G401 (cell line): ENCODE results near the gene HEXD. TPM values are rescaled to one million over a fixed set of nuclear protein-coding genes. Genes with fewer than 3 reads are reported as not detected.

Experiments used
- DNase-seq: peaks from one replicate; pipeline ENCODE4 v3.0.0-alpha.2; 2015; ENCODE audit warnings: low spot score
- in situ Hi-C: cut with HindIII; loops from 2 replicates; pipeline ENCODE4 v1.10.0; 2016; ENCODE audit warnings: low sequenced_read_pairs, mixed read lengths
- total RNA-seq: library from RNA; depleted of rRNA; stranded (reverse); fragments of >200 nt; shearing (Covaris generic); gene quantifications from 2 replicates; pipeline ENCODE4 v1.2.3, GENCODE V29; 2014

HEXD gene
- total RNA-seq, 1 experiment from 2014 or later = 27.4 TPM

DNA sequence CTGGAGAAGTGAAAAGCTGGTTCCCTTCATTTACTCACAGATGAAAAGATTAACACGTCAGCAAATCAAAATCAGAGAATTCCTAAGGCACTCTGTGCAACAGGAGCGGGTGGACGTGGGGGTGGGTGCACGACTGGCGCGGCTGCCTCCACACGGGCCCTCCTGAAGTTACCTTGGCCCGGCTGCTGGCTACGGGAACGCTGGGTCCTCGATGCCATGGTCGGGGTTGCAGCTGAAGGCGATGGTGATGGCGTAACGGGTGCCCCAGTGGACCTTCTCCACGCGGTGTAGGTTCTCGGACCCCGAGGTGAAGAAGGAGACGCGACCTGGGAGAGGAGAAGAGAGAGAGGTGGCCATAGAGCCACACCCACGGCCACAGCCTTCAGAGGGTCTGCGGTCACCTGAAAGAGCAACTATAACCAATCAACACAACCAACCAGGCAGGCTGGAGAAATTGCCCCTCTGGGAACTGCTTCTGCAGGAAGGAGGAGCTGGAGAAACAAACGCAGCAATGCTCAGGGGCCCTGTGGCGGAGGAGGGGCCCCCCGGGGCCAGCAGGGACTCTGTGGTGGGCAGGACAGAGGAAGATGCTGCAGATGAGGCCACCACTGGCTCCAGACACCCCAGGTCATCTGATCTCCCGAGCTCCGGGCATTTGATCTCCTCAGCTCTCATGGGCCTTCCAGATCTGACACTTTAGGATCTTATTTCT lies 25.8 kb upstream of the HEXD start:
- DNase-seq = no peak
- in situ Hi-C loops = no loop called here

DNA sequence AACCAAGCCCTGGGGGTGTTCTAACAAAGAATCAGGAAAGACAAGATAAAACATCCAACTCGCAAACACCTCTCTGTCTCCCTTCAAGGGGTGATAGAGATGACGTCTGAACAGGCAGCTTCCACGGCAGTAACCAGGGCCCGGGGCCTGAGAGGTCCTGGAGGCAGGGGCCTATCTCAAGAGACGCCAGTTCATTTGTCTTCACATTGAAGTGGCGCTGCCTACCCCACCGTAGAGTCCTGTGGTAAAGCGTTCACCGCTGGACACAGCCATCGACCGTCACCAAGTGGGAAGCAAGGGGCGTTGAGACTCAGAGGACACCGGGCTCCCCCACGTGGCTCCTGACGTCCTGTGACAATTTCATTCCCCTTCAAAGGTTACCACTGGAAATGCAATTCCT lies 25.2 kb upstream of the HEXD start:
- in situ Hi-C loops = no loop called here
- DNase-seq = no peak

DNA sequence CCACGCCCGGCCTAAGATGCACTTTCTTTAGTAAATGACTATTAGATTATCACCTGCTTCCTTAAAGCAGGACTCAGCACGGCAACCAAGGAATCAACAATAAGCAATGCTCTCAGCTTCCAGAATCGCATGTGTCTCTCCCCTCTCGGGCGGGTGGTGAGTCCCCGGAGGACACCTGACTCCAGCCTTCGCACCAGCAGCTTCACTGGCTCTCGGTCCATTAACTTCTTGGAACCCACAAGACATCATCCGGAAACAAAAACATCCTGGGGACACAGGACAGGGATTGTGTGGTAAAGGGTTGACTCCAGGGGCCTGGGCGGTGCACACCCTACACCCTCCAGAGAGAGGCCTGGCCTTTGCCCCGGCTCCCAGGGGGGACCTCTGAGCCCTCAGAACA lies 23.9 kb upstream of the HEXD start:
- in situ Hi-C loops = no loop called here
- no peak for DNase-seq

DNA sequence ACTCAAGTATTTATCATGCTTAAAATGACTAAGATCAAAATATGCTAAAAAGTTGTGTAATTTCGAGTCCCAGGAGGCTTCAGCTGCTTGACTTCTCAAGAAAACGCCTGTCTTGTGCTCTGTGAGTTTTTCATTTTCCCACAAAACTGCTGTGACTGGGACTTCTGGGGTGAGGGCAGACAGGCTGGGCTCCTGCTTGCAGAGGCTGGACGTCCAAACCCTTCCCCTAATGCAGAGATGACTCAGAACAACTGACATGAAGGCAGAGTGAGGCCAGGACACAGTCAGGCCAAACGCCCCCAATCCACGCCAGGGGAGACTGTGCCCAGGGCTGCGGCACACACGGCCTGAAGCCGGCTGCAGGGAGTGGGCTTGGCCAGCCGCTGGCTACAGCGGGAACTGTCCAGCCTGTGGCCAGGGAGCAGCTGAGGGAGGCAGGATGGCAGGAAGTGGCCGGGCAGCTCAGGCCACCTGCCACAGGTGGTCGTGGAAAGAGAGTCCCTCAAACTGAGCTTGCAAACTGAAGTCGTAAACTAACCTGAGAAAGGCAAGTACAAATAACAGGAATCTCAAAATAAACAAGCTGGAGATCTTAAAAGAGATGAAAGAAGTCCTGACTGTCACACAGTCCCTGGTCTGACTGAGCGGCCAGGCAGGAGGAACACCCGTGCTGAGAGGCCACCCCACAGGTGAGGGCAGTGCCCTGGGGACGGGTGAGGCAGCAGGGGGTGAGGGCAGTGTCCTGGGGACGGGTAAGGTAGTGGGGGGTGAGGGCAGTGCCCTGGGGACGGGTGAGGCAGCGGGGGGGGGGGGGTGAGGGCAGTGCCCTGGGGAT lies 21.3 kb upstream of the HEXD start:
- DNase-seq = no peak
- in situ Hi-C loops = no loop called here

DNA sequence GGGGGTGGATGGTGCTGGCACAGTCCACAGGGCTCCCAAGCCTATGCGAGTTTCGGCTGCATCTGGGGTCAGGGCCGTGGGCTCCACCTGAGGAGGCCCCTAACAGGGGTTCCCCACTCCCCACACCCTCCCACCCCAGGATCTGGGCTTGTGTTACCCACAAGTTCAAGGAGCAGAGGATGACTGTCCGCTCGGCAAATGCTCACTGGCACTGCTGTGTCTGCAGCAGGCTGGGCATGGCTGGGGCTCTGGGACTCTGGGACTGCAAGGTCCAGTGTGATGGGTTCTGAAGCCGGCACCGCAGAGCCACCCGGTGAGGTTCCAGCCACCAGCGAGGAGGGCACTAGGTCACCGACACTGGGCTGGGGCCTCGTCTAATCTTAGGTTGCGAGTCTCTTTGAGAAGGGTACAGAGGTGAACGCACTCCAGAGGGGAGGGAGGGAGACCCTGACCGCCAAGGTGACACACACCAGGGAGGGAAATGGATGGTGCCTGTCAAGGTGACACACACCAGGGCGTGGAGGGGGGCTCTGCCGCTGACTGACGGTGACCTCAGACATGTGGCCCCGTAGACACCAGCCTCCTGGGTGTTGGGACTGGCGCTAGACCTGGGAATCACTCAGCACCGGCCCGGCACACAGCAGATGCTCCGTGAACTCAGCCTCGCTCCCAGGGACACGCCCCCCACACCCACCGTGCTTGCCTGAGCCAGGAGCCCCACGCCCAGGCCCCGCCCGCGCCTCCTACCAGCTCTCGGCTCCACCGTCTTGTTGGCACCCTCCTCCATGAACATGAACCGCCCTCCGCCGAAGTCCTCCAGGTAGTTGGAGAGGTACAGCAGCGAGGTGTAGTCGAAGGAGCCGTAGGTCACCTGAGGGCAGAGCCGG lies 20.5 kb upstream of the HEXD start:
- DNase-seq = no peak
- in situ Hi-C loops = no loop called here

DNA sequence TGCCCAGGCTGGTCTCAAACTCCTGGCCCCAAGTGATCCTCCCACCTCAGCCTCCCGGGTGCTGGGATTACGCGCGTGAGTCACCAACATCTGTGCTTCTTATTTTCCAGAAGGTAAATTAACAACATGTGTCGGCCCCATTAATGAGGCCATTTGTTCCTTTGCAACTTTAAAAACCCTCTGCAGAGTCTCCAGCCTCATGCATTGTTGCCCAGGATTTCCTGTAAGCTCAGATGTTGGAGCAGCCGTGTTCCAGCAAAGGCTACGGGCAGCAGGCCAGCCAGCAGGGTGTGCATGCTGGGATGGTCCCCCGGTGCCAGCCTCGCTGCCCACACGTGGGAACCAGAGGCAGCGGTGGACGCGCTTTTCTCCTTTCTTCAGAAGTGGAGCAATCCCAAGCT lies 19.1 kb upstream of the HEXD start:
- in situ Hi-C loops = no loop called here
- peak; percentile 18 for DNase-seq

DNA sequence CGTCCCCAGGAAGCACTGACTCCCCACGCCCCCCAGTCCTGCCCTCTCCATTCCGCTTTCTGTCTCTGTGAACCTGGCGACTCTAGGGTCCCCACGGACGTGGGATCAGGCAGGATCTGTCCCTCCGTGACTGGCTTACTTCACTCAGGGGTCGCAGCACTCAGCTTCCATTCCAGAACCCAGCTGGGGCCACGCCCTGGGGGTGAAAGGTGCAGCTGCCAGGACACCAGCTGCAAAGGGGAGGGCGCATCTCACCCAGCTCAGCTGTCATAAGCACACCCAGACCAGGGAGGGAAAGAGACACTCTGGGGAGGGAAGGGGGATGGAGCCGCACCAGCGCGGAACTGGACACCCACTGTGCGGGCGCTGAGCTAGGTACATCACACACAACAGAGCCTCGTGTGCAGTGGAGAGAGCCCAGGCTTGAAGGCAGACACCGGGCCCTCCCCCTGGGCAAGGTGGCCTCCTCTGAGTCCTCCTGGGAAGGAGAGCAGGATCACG lies 18.5 kb upstream of the HEXD start:
- in situ Hi-C loops = no loop called here
- DNase-seq = no peak

DNA sequence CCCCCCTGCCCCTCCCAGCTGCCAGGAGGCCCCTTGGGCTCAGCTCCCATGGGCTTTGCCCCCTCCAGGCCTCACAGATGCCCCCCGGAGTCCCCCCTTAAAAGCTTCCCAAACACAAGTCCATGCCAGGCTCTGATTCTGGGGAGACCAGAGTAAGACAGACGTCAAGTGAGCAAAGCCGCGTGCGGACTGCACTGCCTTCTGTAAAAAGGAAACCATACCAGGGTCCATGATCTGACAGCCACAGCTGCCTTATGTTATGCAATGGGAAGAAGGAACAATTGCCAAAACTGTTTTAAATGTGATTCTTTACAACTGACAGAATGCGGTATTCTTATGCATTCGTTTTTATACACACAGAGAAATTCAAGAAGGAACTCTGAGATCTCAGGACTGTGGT lies 17.9 kb upstream of the HEXD start:
- in situ Hi-C loops = no loop called here
- no peak for DNase-seq

DNA sequence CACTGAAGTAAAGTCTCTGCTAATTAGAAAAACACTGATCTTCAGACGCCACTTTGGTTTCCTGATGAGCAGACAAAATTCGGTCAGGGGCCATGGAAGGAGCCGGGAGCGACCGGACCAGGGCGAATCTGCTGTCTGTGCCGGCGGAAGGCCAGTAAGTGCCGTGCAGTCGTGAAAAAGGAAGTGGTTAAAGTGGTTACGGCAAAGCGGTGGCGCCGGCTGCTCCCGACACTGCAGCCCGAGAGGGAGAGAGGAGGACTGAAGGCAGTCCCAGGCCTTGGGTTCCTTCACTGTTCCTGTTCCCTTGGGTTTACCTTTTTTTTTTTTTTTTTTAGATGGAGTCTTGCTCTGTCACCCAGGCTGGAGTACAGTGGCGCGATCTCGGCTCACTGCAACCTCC lies 17.3 kb upstream of the HEXD start:
- in situ Hi-C loops = no loop called here
- no peak for DNase-seq

DNA sequence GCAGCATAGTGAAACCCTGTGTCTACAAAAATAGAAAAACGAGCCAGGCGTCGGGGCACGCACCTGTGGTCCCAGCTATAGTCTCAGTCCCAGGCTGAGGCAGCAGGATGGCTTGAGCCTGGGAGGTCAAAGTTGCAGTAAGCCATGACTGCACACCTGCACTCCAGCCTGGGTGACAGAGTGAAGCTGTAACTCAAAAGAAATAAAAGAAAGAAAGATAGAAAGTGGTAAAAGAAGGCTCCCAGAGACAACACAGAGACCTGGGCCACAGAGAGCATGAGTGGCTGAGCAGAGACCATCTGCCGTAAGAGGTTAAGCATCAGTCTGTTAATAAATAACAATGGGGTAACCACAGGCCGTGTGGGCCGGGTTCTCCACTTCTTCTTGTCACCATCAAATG lies 15.3 kb upstream of the HEXD start:
- DNase-seq = no peak
- in situ Hi-C loops = no loop called here

DNA sequence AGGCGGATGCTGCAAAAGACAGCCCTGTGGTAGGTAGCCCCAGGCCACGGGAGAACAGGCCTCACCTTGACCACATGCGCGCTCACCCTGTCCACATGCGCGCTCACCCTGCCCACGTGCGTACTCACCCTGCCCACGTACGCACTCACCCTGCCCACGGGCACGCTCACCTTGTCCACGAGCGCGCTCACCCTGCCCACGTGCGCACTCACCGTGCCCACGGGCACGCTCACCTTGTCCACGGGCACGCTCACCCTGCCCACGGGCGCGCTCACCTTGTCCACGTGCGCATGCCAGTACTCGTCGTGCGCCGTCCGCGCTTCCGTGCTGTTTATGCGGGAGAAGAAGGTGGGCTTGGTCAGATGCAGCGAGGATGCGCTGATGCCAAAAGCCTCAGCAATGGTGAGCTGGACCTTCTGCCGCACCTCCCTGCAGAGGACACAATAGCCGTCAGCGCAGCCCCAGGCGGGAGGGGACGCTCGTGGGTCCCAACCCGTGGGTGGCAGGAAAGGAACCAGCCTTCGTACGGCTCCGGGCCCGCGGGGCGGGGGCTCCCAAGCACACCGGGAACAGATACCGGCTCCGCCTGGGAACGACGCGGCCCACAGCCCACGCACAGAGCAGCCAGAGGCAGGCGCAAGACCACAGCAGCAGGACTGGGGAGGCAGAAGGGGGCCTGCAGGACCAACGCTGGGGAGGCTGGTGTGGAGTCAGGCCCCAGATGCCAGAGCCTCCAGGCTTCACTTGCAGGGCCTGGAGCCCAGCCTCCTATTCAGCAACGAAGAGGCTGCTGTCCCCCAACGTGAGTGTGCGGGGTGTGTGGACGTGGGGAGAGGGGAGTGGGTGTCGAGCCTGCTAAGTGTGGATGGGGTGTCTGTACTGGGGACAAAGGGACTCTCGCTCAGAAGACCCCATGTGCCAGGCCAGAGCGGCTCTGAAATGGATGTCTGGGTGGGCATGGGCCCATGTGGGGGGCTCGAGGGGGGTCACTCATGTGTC lies 14.2 kb upstream of the HEXD start:
- in situ Hi-C loops = no loop called here

DNA sequence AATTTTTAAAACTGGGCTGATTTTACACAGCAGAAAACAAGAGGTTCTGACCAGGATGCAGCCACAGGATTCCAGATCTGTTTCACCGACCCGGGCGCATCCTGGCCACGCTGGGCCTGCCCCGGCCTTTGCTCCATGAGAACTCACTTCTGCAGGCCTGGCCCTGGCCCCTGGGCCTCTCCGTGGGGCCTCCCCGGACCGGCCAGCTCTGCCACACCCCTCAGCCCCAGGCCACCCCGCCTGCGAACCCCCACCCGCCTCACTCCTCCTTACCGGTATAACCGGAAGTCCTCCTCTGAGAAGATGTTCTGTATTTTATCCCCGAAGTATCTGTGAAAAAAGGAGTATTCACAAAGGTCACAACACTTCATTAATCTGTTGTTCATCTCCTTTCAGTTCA lies 13.1 kb upstream of the HEXD start:
- in situ Hi-C loops = no loop called here
- no peak for DNase-seq

More for the DNA sequence above, 14.2 kb upstream of the HEXD start:
- no peak for DNase-seq

DNA sequence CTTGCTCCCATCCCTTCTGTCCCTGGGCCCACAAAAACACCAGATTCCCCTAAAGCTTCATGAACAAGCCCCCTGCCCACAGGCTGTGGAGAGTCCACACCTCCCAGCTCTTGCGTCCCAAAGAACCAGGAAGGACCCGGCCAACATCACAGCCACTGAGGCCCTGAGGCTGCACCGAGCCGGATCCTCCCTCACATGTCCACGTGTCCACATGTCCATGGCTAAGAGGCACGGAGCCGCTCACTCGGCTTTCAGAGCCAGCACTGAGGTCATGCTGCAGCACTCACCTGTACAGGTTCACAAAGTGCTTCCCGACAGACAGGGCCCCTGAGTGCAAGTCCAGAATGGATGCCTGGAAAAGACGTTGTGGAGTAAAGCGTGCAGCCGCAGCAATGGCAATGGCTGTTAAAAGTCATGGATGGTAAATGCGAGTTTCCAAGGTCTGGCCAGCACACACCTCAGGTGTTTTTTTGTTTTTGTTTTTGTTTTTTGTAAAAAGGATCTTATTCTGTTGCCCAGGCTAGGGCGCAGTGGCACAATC lies 11.9 kb upstream of the HEXD start:
- in situ Hi-C loops = no loop called here

DNA sequence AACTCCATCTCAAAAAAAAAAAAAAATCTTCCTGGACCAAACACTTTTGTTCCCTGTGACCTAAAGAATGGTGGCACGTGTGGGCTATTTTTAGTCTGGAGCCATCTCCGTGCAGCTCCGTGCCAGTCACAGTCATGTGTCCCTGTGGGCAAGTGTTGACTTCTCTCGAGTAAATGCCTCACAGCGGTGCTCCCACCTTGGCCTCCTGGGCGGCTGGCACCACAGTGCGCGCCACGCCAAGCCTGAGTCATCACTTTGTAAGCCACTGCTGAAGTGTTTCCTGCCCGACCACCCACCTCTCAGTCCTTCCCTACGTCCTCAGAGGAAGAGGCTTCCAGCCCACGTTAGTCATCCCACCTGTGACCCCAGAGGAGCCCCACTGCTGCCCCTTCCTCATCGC lies 10.9 kb upstream of the HEXD start:
- no peak for DNase-seq
- in situ Hi-C loops = no loop called here

More for the DNA sequence above, 11.9 kb upstream of the HEXD start:
- no peak for DNase-seq

DNA sequence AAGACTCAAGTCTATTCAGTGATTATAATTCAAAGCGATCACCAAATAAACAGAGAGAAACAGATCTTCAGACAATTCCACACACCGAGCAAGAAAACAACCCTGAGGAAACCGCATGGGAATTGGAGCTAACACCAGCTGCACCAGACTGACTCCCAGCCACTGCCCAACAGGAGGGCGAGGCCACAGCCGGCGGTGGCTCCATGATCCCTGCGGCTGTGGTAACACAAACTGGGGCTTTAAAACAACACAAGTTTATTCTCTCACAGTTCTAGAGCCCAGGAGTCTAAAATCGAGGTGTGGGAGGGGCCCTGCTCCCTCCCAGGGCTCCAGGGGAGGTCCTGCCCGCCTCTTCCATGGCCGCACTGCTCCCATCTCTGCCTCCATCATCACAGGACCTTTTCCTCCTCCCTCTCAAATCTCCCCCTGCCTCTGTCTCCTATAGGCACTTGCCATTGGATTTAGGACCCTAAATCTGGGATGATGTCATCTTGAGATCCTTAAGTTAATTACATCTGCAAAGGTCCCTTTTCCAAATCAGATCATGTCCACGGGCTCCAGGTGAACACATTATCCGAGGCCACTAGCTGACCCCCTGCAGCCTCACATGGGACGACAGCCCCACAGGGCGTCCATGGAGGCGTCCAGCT lies 9.7 kb upstream of the HEXD start:
- in situ Hi-C loops = no loop called here

DNA sequence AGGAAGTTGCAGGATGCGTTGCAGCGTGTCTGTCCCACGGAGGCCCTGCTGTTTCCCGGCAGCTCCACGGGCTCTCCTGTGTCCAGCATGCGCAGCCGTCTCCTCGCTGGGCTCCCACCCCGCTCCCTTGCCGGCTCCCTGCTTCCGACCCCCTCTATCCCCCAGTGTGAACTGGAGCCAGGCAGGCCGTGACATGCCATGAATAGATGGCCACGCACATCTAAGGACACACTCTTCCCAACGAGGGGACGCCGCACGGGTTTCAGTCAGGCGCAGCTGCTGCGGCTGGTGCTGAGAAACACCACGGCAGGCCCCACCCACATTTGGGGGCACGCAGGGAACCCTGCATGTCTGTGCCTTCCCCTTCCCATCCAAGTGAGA lies 9.2 kb upstream of the HEXD start:
- no peak for DNase-seq
- in situ Hi-C loops = no loop called here

More for the DNA sequence above, 9.7 kb upstream of the HEXD start:
- DNase-seq = no peak

DNA sequence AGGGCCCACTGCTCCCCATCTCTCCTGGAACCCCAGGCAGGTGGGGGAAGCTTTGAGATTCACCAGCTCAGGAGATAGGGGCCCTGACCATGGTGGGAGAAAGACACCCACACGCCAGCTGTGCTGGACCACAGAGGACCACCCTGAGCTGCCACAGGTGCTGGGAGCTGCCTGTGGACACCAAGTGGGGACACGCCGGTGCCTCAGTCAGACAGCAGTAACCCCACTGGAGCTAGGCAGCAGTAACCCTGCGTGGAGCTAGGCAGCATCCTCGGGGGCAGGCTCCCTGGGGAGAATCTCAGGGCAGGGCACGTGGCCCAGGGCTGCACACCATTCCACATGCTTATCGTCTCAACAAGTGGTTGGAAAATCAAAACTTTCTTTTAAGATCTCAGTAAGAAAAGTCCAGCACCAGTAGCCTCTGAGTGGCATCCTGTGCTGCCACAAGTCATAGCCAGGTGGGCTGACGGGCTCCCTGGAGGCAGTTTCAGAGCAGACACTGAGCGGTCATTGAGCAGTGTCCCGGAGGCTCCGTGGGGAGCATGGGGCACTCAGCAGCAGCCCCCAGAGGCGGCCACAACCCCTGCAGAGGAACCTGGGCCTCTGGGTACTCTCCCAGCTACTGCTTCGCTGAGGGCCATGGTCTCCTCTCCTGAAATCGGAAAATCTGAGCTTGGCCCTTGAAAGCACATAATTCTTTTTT lies 8.0 kb upstream of the HEXD start:
- in situ Hi-C loops = loop anchor here (10.0 kb wide), 1 partner anchor 65 kb away; no protein-coding TSS in a partner anchor
- no peak for DNase-seq
